SK-N-SH (cell line): ENCODE data around the gene CDH4. TPM values are rescaled to one million over a fixed set of nuclear protein-coding genes. Genes with fewer than 3 reads are reported as not detected.

Experiments
- CTCF ChIA-PET: fragments of 300-600, 350-600 bp; formaldehyde crosslinking; extraction: SDS; loops from one replicate; lab custom pipeline; 2021; lab: Yijun Ruan, JAX
- POLR2A ChIA-PET: fragments of 350-600 bp; sonication (Branson Sonifier 250); formaldehyde crosslinking; extraction: SDS; loops from one replicate; lab custom pipeline; 2020; ENCODE audit warnings: antibody characterized with exemption, inconsistent platforms; lab: Yijun Ruan, JAX
- DNase-seq: peaks from one replicate; pipeline ENCODE4 v3.0.0; 2012
- H2AFZ ChIP-seq: fragments of 200-600 bp; sonication (generic); 2 replicates; pipeline ENCODE4 v1.8.1; 2016; ENCODE audit warnings: antibody characterized with exemption, mild to moderate bottlenecking, low read depth
- H3F3A ChIP-seq: fragments of 200-600 bp; sonication (generic); replicated peaks from 2 replicates; pipeline ENCODE3; 2016; ENCODE audit warnings: antibody characterized with exemption, mild to moderate bottlenecking; ENCODE audit not compliant: insufficient read depth
- H3K27ac ChIP-seq, 2 experiments: fragments of 200-500 bp in 1 of 2; fragments of 200-600 bp in 1 of 2; sonication (Bioruptor generic) in 1 of 2; sonication (generic), shearing (Covaris generic) in 1 of 2; 2 replicates each; pipeline versions ENCODE4 v1.5.1 to v1.6.1; 2014 to 2016; ENCODE audit warnings: low read depth in 2 of 2, inconsistent platforms in 1 of 2, low read length in 1 of 2, mild to moderate bottlenecking in 1 of 2, mixed read lengths in 1 of 2
- H3K27me3 ChIP-seq: fragments of 200-600 bp; sonication (generic), shearing (Covaris generic); 2 replicates; pipeline ENCODE4 v1.6.1; 2016; ENCODE audit warnings: mixed run types; ENCODE audit not compliant: insufficient read depth
- H3K36me3 ChIP-seq, 2 experiments: fragments of 200-500 bp in 1 of 2; fragments of 200-600 bp in 1 of 2; sonication (Bioruptor generic) in 1 of 2; sonication (generic) in 1 of 2; replicated peaks in 1 of 2; 2 replicates each; pipeline versions ENCODE3 to v1.5.1; 2014 to 2016; ENCODE audit warnings: low read length in 1 of 2, mild to moderate bottlenecking in 1 of 2; ENCODE audit not compliant: insufficient read depth in 2 of 2, control insufficient read depth in 1 of 2
- H3K4me1 ChIP-seq, 2 experiments: fragments of 200-500 bp in 1 of 2; fragments of 200-600 bp in 1 of 2; sonication (Bioruptor generic) in 1 of 2; sonication (generic), shearing (Covaris generic) in 1 of 2; 2 replicates each; pipeline versions ENCODE4 v1.5.1 to v1.6.1; 2014 to 2016; ENCODE audit warnings: low read depth in 1 of 2, low read length in 1 of 2, mixed run types in 1 of 2; ENCODE audit not compliant: insufficient read depth in 2 of 2, control insufficient read depth in 1 of 2
- H3K4me2 ChIP-seq: fragments of 200-600 bp; sonication (generic), shearing (Covaris generic); 2 replicates; pipeline ENCODE4 v1.6.1; 2017; ENCODE audit warnings: mixed run types
- H3K4me3 ChIP-seq, 2 experiments: fragments of 200-500 bp in 1 of 2; fragments of 200-600 bp in 1 of 2; sonication (Bioruptor generic) in 1 of 2; sonication (generic), shearing (Covaris generic) in 1 of 2; 2 replicates each; pipeline versions ENCODE4 v1.5.1 to v1.8.1; 2014 to 2016; ENCODE audit warnings: low read depth in 2 of 2, inconsistent platforms in 1 of 2, low read length in 1 of 2, mild to moderate bottlenecking in 1 of 2, mixed read lengths in 1 of 2, moderate library complexity in 1 of 2
- H3K79me2 ChIP-seq: fragments of 200-600 bp; sonication (generic); 2 replicates; pipeline ENCODE4 v1.8.1; 2017; ENCODE audit warnings: mild to moderate bottlenecking; ENCODE audit not compliant: insufficient read depth
- H3K9ac ChIP-seq: fragments of 200-600 bp; sonication (generic); 2 replicates; pipeline ENCODE4 v1.6.1; 2017; ENCODE audit warnings: mixed run types
- H3K9me2 ChIP-seq: fragments of 200-600 bp; sonication (generic); 2 replicates; pipeline ENCODE4 v1.6.1; 2017; ENCODE audit warnings: mixed run types
- H3K9me3 ChIP-seq: fragments of 200-600 bp; sonication (generic); 2 replicates; pipeline ENCODE4 v1.6.1; 2017; ENCODE audit warnings: mixed run types, mild to moderate bottlenecking, moderate library complexity
- H4K20me1 ChIP-seq: fragments of 200-600 bp; sonication (generic); 2 replicates; pipeline ENCODE4 v1.6.1; 2017; ENCODE audit warnings: mild to moderate bottlenecking, mixed run types; ENCODE audit not compliant: insufficient read depth
- FOSL2 ChIP-seq: IDR thresholded peaks from 2 replicates; pipeline ENCODE4 v1.4.0; 2012; ENCODE audit warnings: low read depth, mild to moderate bottlenecking, moderate library complexity, borderline replicate concordance
- FOXJ3 ChIP-seq: sonication (generic); formaldehyde crosslinking; IDR thresholded peaks from 2 replicates; pipeline ENCODE4 v1.5.1; 2020; ENCODE audit warnings: mild to moderate bottlenecking, missing genetic modification reagents
- GABPA ChIP-seq: IDR thresholded peaks from 2 replicates; pipeline ENCODE4 v1.4.0; 2012; ENCODE audit warnings: low read depth, mild to moderate bottlenecking
- RCOR1 ChIP-seq: fragments of 150-350 bp; IDR thresholded peaks from 2 replicates; pipeline ENCODE4 v1.6.1; 2017; ENCODE audit warnings: antibody characterized with exemption, low read length
- RXRA ChIP-seq: IDR thresholded peaks from 2 replicates; pipeline ENCODE4 v1.4.0; 2012; ENCODE audit warnings: low read depth, mild to moderate bottlenecking, borderline replicate concordance
- SIN3A ChIP-seq: IDR thresholded peaks from 2 replicates; pipeline ENCODE4 v1.6.1; 2012; ENCODE audit warnings: low read depth, mild to moderate bottlenecking, low read length, moderate library complexity, borderline replicate concordance
- TAF1 ChIP-seq: IDR thresholded peaks from 2 replicates; pipeline ENCODE4 v1.6.1; 2012; ENCODE audit warnings: low read depth, mild to moderate bottlenecking, low read length, moderate library complexity, borderline replicate concordance
- TEAD4 ChIP-seq: IDR thresholded peaks from 2 replicates; pipeline ENCODE4 v1.4.0; 2012; ENCODE audit warnings: mild to moderate bottlenecking, borderline replicate concordance; ENCODE audit not compliant: insufficient read depth
- WGBS: methylation state at CpG from one replicate; pipeline ENCODE4 v1.1.6; 2017; ENCODE audit warnings: low lambda C conversion rate; 5-methylcytosine and 5-hydroxymethylcytosine counted together
- polyA plus RNA-seq, 3 experiments: library from polyadenylated mRNA; depleted of rRNA; stranded (reverse); fragments of >200 nt; gene quantifications; 2 replicates each; pipeline ENCODE4 v1.2.3, GENCODE V29; 2012
- TF ChIP-seq, protein P1 (sequence below): fragments of 200-600 bp; sonication (generic); IDR thresholded peaks from 2 replicates; pipeline ENCODE4 v1.6.1; 2017; ENCODE audit warnings: antibody characterized with exemption, mild to moderate bottlenecking, moderate library complexity
- TF ChIP-seq, protein P2 (sequence below): IDR thresholded peaks from 2 replicates; pipeline ENCODE4 v1.4.0; 2012; ENCODE audit warnings: low read depth
- TF ChIP-seq, protein P3 (sequence below): fragments of 150-350 bp; IDR thresholded peaks from 2 replicates; pipeline ENCODE4 v1.6.1; 2017; ENCODE audit warnings: antibody characterized with exemption, low read length, low read depth, borderline replicate concordance
- TF ChIP-seq, protein P4 (sequence below): IDR thresholded peaks from 2 replicates; pipeline ENCODE4 v1.4.0; 2012; ENCODE audit warnings: low read depth, borderline replicate concordance
- TF ChIP-seq, protein P5 (sequence below): IDR thresholded peaks from 2 replicates; pipeline ENCODE4 v1.4.0; 2012; ENCODE audit warnings: low read depth, borderline replicate concordance

CDH4 gene
- polyA plus RNA-seq, 1 of the 3 experiments (the other 2 are of a cell fraction), result not detected

DNA sequence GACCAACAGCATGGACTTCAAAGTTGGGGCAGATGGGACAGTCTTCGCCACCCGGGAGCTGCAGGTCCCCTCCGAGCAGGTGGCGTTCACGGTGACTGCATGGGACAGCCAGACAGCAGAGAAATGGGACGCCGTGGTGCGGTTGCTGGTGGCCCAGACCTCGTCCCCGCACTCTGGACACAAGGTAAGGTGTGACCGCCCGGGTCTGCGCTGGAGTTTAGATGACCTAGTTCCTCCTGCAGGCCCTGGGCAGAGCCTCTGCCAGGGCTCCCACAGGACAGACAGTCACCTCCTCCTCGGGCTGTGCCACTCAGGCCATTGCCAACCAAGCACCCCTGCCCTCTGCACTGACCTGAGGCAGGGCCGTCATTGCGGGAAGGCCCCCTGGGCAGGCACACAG lies 491.5 kb downstream of the CDH4 start:
- Histone ChIP-seq H2AFZ (no peak overlapping the region), H4K20me1 (no peaks in the 10 kb centered on the region), H3K27ac (no peak overlapping the region), H3K9me3 (no peaks in the 10 kb centered on the region; the same call in 1 of the 2 replicates), H3K79me2 (no peaks in the 10 kb centered on the region), H3K9me2 (no peaks in the 10 kb centered on the region), H3K27me3 (no peaks in the 10 kb centered on the region), H3K4me2 (no peak overlapping the region), H3K4me1 (no peaks in the 10 kb centered on the region), H3K4me3 (no peak overlapping the region), H3K9ac (no peak overlapping the region), H3K36me3 (no peaks in the 10 kb centered on the region), H3F3A (no peaks in the 10 kb centered on the region)
- TF ChIP-seq, protein P1, sequence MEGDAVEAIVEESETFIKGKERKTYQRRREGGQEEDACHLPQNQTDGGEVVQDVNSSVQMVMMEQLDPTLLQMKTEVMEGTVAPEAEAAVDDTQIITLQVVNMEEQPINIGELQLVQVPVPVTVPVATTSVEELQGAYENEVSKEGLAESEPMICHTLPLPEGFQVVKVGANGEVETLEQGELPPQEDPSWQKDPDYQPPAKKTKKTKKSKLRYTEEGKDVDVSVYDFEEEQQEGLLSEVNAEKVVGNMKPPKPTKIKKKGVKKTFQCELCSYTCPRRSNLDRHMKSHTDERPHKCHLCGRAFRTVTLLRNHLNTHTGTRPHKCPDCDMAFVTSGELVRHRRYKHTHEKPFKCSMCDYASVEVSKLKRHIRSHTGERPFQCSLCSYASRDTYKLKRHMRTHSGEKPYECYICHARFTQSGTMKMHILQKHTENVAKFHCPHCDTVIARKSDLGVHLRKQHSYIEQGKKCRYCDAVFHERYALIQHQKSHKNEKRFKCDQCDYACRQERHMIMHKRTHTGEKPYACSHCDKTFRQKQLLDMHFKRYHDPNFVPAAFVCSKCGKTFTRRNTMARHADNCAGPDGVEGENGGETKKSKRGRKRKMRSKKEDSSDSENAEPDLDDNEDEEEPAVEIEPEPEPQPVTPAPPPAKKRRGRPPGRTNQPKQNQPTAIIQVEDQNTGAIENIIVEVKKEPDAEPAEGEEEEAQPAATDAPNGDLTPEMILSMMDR, result no peak
- TF ChIP-seq FOXJ3 (no peak), TAF1 (no peak), FOSL2 (no peak), GABPA (no peak)
- TF ChIP-seq, protein P2, sequence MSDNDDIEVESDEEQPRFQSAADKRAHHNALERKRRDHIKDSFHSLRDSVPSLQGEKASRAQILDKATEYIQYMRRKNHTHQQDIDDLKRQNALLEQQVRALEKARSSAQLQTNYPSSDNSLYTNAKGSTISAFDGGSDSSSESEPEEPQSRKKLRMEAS, result no peak
- TF ChIP-seq, protein P3, sequence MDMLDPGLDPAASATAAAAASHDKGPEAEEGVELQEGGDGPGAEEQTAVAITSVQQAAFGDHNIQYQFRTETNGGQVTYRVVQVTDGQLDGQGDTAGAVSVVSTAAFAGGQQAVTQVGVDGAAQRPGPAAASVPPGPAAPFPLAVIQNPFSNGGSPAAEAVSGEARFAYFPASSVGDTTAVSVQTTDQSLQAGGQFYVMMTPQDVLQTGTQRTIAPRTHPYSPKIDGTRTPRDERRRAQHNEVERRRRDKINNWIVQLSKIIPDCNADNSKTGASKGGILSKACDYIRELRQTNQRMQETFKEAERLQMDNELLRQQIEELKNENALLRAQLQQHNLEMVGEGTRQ, result no peak
- WGBS, result 60% methylated on average over 1 of the region's 16 CpGs
- ChIA-PET POLR2A (no interaction called here), CTCF (interaction anchor here (1.6 kb wide), 1 partner anchor 12 kb away, joined by 3 read pairs; no protein-coding TSS in a partner anchor)
- no peak for DNase-seq

DNA sequence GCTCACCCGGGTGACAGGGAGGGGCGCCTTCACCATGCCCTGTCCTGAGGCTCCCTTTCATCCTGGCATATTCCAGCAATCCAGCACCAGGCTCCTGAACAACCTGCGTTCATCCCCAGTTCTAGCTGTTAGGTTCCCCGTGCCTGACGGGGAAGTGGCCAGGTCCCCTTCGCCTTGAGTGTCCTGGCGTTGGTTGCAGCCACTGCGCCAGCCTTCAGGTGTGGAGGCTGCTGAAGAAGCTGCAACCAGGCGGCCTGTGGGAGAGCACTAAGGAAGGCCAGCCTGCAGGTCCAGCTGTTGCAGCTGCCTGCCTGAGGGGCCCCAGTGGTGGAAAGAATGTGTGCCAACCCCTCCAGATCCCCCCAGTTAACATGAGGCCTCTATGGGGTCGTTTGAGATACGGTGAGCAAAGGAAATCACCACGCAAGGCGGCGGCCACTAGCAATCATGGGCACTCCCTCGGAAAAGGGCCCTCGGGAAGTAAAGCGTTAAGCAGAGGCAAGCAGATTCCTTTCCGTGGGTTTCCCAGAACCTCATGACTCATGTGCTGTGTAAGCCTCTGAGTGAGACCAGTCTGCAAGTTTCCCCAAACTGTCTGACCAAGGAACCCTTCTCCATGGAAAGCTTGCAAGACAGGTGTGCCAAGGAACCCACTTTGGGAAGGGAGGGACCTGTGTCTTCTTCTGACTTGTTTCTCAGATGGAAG lies 492.8 kb downstream of the CDH4 start:
- H3F3A ChIP-seq, result no peaks in the 10 kb centered on the region
- 54% methylated on average over 16 of the region's 18 CpGs for WGBS
- no peaks in the 10 kb centered on the region; the same call in 1 of the 2 replicates for H3K9me3 ChIP-seq
- no peaks in the 10 kb centered on the region for H3K9me2 ChIP-seq
- no peak overlapping the region for H3K27ac ChIP-seq
- H3K4me1 ChIP-seq, result no peaks in the 10 kb centered on the region
- CTCF ChIA-PET, result no interaction called here
- H4K20me1 ChIP-seq, result no peaks in the 10 kb centered on the region
- H3K27me3 ChIP-seq, result no peaks in the 10 kb centered on the region
- H3K36me3 ChIP-seq, result no peaks in the 10 kb centered on the region
- no peak overlapping the region for H2AFZ ChIP-seq
- H3K4me3 ChIP-seq, result no peak overlapping the region
- H3K79me2 ChIP-seq, result no peaks in the 10 kb centered on the region
- H3K4me2 ChIP-seq, result no peak overlapping the region
- H3K9ac ChIP-seq, result no peak overlapping the region
- POLR2A ChIA-PET, result no interaction called here
- no peak for DNase-seq
- TF ChIP-seq, protein P4, sequence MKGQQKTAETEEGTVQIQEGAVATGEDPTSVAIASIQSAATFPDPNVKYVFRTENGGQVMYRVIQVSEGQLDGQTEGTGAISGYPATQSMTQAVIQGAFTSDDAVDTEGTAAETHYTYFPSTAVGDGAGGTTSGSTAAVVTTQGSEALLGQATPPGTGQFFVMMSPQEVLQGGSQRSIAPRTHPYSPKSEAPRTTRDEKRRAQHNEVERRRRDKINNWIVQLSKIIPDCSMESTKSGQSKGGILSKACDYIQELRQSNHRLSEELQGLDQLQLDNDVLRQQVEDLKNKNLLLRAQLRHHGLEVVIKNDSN, result no peak
- no peak for TF ChIP-seq SIN3A
- TF ChIP-seq RCOR1, result no peak
- TF ChIP-seq, protein P1, result no peak
- no peak for TF ChIP-seq FOXJ3
- TF ChIP-seq RXRA, result no peak
- TF ChIP-seq, protein P3, result no peak
- no peak for TF ChIP-seq TEAD4
- TF ChIP-seq, protein P5, sequence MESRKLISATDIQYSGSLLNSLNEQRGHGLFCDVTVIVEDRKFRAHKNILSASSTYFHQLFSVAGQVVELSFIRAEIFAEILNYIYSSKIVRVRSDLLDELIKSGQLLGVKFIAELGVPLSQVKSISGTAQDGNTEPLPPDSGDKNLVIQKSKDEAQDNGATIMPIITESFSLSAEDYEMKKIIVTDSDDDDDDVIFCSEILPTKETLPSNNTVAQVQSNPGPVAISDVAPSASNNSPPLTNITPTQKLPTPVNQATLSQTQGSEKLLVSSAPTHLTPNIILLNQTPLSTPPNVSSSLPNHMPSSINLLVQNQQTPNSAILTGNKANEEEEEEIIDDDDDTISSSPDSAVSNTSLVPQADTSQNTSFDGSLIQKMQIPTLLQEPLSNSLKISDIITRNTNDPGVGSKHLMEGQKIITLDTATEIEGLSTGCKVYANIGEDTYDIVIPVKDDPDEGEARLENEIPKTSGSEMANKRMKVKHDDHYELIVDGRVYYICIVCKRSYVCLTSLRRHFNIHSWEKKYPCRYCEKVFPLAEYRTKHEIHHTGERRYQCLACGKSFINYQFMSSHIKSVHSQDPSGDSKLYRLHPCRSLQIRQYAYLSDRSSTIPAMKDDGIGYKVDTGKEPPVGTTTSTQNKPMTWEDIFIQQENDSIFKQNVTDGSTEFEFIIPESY, result no peak
